ENCODE data around the gene APOL3. TPM values are rescaled to one million over a fixed set of nuclear protein-coding genes. Genes with fewer than 3 reads are reported as not detected.
"Not testable (repeated sequence)": the region's sequence is repeated elsewhere in the genome, so short reads cannot be mapped to it uniquely, and the experiment has no call there.

The APOL3 gene
- total RNA-seq, 2 experiments from 2014 or later, result 119 to 121 TPM

DNA sequence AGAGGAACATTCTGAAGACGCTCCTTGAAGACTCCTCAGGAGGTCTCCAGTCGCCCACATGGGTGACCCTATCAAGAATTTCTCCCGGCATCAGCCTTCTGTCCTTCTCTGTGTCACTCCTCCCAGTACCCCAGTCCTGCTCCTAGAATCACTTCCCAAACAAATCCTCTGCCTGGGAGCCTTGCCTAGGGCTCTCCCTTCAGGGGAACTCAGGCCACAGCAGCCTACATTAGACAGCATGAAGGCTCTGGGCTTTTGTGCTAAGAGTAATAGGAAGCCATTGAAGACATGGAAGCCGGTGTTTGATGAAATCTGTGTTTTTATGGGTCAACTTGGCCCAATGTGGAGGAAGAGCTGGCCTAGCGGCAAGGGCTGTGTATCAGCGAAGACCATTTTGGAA is 27.3 kb upstream of the APOL3 start:
- H3K9me3 Mint-ChIP-seq; POLR2A ChIA-PET; H3K4me3 Mint-ChIP-seq; H3K4me1 Mint-ChIP-seq; CTCF ChIA-PET; H3K27me3 Mint-ChIP-seq; H3K27ac Mint-ChIP-seq; H3K36me3 Mint-ChIP-seq (ENCODE audit: low read depth); DNase-seq: not testable (repeated sequence)

DNA sequence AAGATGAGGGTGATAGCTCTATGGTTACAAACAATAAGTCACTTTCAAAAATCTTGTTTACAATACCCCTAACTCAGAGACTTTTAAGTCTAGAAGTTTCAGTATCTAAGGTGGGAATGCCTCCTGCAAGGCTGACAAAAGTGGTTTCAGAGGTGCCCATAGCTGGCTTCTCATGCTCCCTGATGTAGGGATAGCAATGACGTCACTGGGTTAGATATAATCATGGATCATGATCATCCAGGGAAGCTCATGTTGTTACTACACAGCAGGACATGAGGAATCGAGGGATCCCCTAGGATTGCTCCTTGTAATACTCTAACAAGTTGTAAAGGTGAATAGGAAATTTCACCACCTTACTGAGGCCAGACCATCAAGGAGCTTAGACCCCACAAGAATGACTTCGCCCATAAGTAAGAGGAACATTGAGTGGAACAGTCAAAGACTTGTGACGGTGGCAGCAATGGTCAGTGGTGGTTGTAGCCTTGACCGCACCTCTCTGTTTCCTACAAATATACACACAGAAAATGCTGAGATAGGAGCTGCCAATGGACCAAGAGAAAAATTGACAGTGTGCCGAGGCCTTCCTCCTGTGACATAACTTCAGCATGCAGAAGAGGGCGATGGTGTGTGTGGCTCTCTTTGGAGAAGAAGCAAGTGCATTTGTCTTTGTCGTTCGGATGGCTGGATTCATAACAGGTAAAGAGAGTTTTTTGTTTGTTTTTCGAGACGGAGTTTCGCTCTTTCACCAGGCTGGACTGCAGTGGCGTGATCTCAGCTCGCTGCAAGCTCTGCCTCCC is 25.5 kb upstream of the APOL3 start:
- Mint-ChIP-seq H3K4me3 (no peak overlapping the region), H3K4me1 (no peaks in the 10 kb centered on the region), H3K27ac (no peak overlapping the region), H3K36me3 (ENCODE audit: low read depth) (peaks cover 2% of the 10 kb centered on the region), H3K27me3 (peaks cover 13% of the 10 kb centered on the region), H3K9me3 (no peaks in the 10 kb centered on the region)
- ChIA-PET POLR2A (interaction anchor here (1.0 to 1.4 kb wide), 3 partner anchors 12 to 53 kb away, joined by 3 to 6 read pairs (median 3); partner anchors contain the start of gene APOL2), CTCF (interaction anchor here (1.8 kb wide), 1 partner anchor 120 kb away, joined by 4 read pairs; no protein-coding TSS in a partner anchor)
- no peak for DNase-seq

DNA sequence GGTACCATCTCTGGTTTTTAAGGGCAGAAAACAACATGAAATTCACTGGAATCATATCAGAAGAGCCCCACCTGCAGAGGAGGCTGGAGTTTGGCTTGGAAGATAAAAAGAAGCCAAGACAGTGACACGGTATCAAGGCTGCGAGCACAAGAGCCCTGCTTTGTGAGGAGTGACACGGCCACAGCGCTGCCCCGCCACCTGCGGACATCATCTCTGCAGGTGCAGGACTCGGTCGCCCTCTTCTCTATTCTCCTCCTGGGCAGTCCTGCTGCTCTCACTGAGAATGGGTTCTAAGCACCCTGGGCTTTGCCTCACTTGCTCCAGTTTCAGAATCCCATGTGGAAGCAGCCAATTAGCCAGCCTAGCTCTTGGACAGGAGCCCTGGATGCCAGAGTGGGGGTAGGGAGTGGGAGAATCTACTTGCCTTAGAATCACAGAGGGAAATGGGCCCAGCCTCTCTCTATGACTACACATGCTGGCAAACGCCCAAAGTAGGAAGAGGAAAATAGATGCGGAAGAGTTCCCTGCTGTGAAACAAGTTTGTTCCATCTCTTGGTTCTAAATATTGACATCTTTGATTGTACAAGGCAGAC is 24.0 kb upstream of the APOL3 start:
- no peak overlapping the region for H3K4me3 Mint-ChIP-seq
- H3K27ac Mint-ChIP-seq, result no peak overlapping the region
- H3K4me1 Mint-ChIP-seq, result peaks cover 2% of the 10 kb centered on the region
- H3K27me3 Mint-ChIP-seq, result peaks cover 9% of the 10 kb centered on the region
- no peaks in the 10 kb centered on the region for H3K9me3 Mint-ChIP-seq
- DNase-seq, result no peak
- H3K36me3 Mint-ChIP-seq (ENCODE audit: low read depth), result no peaks in the 10 kb centered on the region
- POLR2A ChIA-PET, result no interaction called here
- CTCF ChIA-PET, result interaction anchor here (1.9 kb wide), 1 partner anchor 302 kb away, joined by 4 read pairs; no protein-coding TSS in a partner anchor

DNA sequence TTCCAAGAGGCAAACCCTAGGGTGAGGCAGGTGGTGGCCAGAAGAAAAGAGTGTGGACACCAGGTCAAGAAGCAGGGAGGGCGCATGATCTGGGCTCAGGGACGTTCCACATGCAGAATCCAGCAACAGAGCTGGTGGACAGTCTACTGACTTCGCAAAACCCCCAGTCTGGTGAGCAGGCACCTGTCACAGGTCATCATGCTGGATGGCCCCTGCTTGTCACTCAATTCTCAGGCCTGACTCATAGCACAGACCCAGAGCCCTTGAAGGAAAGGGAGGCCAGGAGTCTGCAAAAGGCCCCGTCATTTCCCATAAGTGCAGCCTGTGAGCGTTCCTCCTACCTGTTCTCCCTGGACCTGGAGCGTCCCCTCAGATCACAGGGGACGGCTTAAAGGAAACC is 22.9 kb upstream of the APOL3 start:
- POLR2A ChIA-PET, result no interaction called here
- Mint-ChIP-seq H3K27me3 (peaks cover 9% of the 10 kb centered on the region), H3K27ac (no peak overlapping the region), H3K4me1 (peaks cover 2% of the 10 kb centered on the region), H3K4me3 (no peak overlapping the region), H3K9me3 (no peaks in the 10 kb centered on the region), H3K36me3 (ENCODE audit: low read depth) (no peaks in the 10 kb centered on the region)
- CTCF ChIA-PET, result interaction anchor here (1.9 kb wide), 1 partner anchor 303 kb away, joined by 4 read pairs; no protein-coding TSS in a partner anchor
- DNase-seq, result no peak

DNA sequence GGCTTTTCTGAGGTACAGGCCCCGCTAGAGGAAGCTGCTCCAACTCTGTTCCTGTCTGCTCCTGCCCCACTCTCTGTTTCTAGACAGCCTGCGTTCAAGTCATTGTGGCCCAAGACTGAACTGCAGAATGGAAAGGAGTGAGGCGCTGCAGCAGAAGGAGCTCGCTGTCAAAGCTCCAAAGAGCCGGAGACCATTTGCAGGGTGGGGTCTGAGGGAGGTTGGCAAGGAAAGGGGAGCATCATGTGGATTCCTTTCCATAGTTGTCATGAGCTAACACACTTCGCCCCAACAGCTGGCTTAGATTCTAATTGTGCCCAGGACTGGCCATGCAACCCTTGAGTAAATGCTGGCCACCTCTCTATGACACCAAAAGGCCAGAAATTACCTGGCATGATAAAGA is 22.3 kb upstream of the APOL3 start:
- Mint-ChIP-seq H3K4me1 (peaks cover 2% of the 10 kb centered on the region), H3K27me3 (peaks cover 6% of the 10 kb centered on the region), H3K27ac (no peak overlapping the region), H3K9me3 (no peaks in the 10 kb centered on the region), H3K4me3 (no peak overlapping the region), H3K36me3 (ENCODE audit: low read depth) (no peaks in the 10 kb centered on the region)
- DNase-seq, result no peak
- ChIA-PET POLR2A (no interaction called here), CTCF (interaction anchor here (1.9 kb wide), 1 partner anchor 303 kb away, joined by 4 read pairs; no protein-coding TSS in a partner anchor)

DNA sequence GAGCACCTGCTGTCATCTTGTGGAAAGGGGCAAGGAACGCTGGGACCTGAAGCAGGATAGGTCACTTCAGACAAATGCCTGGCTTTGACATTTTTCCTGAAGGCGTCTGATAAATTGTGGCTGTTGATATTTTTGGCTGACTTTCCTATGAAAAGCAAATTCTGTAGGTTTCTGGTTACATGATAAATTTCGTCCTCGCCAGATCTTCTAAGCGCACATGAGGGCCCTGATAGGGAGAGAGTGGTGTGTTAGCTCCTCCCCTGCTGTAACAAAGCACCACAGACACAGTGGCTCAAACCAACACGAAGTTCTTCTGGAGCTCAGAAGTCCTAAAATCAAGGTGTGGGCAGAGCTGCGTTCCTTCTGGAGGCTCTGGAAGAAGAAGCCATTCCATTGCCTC is 21.5 kb upstream of the APOL3 start:
- Mint-ChIP-seq H3K27me3 (peaks cover 6% of the 10 kb centered on the region), H3K9me3 (no peaks in the 10 kb centered on the region), H3K4me3 (no peak overlapping the region), H3K4me1 (peaks cover 2% of the 10 kb centered on the region), H3K27ac (no peak overlapping the region), H3K36me3 (ENCODE audit: low read depth) (no peaks in the 10 kb centered on the region)
- POLR2A ChIA-PET, result no interaction called here
- DNase-seq, result no peak
- CTCF ChIA-PET, result interaction anchor here (0.9 to 1.4 kb wide), 4 partner anchors 13 to 116 kb away, joined by 3 to 4 read pairs (median 4); no protein-coding TSS in a partner anchor

DNA sequence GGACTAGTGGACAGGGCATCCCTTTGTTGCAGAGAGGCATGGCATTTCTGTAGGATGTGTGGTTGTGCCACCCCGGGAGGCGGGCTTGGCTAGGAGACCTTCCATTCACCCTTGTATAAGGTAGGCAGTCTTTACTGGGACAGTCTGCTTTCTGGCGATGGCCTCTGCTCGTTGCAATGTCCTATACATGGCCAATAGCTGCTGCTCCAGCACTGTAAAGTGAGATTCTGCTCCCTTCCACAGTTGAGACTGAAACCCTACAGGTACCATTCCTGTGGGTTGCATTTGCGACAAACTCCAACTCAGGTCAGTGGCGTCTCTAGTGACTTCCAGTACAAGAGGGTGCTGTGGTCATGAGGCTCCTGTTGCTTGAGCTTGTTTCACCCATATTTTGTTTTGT is 20.4 kb upstream of the APOL3 start:
- ChIA-PET CTCF (interaction anchor here (0.6 to 3.3 kb wide), 12 partner anchors 16 to 109 kb away, joined by 3 to 16 read pairs (median 4); partner anchors contain the start of genes APOL2 and APOL3), POLR2A (interaction anchor here (1.2 to 1.4 kb wide), 2 partner anchors 18 to 39 kb away, joined by 3 to 5 read pairs; no protein-coding TSS in a partner anchor)
- no peak for DNase-seq
- Mint-ChIP-seq H3K27me3 (peaks cover 3% of the 10 kb centered on the region), H3K4me3 (no peak overlapping the region), H3K36me3 (ENCODE audit: low read depth) (no peaks in the 10 kb centered on the region), H3K27ac (no peak overlapping the region), H3K4me1 (peaks cover 2% of the 10 kb centered on the region), H3K9me3 (no peaks in the 10 kb centered on the region)

DNA sequence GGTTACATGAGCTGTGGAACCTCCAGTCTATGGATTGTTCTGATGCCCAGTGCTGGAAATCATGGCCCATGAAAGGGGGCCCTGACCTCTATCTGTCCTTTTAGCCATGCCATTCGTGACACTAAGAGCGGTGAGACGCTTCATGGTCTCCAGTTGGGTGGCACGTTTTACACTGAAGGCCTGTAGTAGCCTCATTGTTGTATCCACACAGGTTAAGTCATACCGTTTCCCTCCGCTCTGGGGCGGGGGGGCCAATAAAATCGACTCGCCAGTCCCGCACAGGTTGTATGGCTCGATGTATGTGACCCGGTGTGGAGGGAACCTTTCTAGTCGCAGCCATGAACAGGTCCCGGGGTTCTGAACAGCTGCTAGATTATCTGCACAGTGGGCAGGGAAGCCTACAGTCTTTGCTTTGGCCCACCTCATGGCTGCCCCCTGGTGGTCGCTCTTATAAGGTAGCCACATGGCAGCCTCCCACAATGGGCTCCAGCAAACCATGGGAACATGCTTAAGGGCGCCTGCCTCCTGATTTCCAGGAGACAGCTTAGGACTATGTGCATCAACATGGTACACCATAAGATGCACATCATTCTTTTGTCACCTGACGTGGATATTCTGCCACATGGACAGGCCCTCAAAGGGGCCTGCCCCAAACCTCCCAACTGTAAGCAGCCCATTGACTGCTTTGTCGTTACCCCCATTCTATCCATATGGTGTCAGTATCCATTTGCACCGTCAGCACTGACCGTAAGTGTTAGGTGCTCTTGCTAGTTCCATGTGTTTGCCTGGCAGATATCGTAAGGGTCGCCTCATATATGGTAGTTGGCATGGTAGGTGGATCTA is 19.7 kb upstream of the APOL3 start:
- peaks cover 2% of the 10 kb centered on the region for H3K4me1 Mint-ChIP-seq
- H3K4me3 Mint-ChIP-seq, result no peak overlapping the region
- H3K9me3 Mint-ChIP-seq, result peaks cover 4% of the 10 kb centered on the region
- ChIA-PET POLR2A (interaction anchor here (0.7 to 1.4 kb wide), 3 partner anchors 18 to 39 kb away, joined by 3 to 5 read pairs (median 3); partner anchors contain the start of gene APOL3), CTCF (interaction anchor here (0.6 to 3.3 kb wide), 17 partner anchors 18 to 752 kb away, joined by 3 to 16 read pairs (median 5); partner anchors contain the start of genes APOL2 and APOL3)
- H3K36me3 Mint-ChIP-seq (ENCODE audit: low read depth), result peaks cover 3% of the 10 kb centered on the region
- H3K27me3 Mint-ChIP-seq, result peaks cover 3% of the 10 kb centered on the region
- H3K27ac Mint-ChIP-seq, result no peak overlapping the region
- DNase-seq, result peak; percentile 85

DNA sequence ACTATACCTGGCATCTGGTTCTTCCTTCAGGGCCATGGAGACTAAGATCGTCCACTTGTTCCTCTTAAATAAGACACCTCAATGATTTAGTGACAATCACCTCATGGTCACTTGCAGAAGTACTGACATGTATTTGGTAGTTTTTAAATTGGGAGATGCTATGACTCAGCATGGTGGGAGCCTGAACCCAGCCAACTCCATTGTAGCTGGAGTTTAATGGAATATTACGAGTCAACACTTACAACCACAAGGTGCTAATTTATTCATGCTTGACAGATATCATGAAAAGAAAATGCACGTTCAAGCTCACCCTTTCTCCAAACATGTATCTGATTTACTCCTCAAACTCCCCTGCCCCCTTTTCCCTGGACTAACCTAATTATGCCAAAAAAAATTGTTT is 16.6 kb upstream of the APOL3 start:
- Mint-ChIP-seq H3K4me1 (peaks cover 2% of the 10 kb centered on the region), H3K4me3 (no peak overlapping the region), H3K27ac (no peak overlapping the region), H3K9me3 (peaks cover 4% of the 10 kb centered on the region), H3K36me3 (ENCODE audit: low read depth) (peaks cover 3% of the 10 kb centered on the region), H3K27me3 (peaks cover 4% of the 10 kb centered on the region)
- POLR2A ChIA-PET, result interaction anchor here (1.0 to 1.1 kb wide), 2 partner anchors 17 to 38 kb away, joined by 3 read pairs; partner anchors contain the start of gene APOL3
- DNase-seq, result no peak
- CTCF ChIA-PET, result interaction anchor here (0.6 to 2.7 kb wide), 8 partner anchors 14 to 1585 kb away, joined by 3 to 21 read pairs (median 5); partner anchors contain the start of genes APOL2 and APOL3

DNA sequence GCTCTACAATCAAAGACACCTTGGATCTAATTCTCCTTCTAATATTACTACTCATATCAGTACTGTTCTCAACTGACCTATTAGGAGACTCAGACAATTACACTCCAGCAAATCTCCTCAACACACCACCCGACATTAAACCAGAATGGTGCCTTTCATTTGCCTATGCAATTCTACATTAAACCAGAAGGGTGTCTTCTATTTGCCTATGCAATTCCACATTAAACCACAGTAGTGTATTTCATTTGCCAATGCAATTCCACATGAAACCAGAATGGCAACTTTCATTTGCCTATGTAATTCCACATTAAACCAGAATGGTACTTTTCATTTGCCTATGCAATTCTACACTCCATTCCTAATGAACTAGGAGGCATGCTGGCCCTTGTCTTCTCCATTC is 15.3 kb upstream of the APOL3 start:
- ChIA-PET CTCF (interaction anchor here (1.0 kb wide), 1 partner anchor 20 kb away, joined by 4 read pairs; no protein-coding TSS in a partner anchor), POLR2A (no interaction called here)
- peaks cover 3% of the 10 kb centered on the region for H3K36me3 Mint-ChIP-seq (ENCODE audit: low read depth)
- peaks cover 2% of the 10 kb centered on the region for H3K4me1 Mint-ChIP-seq
- H3K9me3 Mint-ChIP-seq, result peaks cover 4% of the 10 kb centered on the region
- no peak overlapping the region for H3K4me3 Mint-ChIP-seq
- DNase-seq, result no peak
- H3K27me3 Mint-ChIP-seq, result peaks cover 2% of the 10 kb centered on the region
- H3K27ac Mint-ChIP-seq, result no peak overlapping the region

DNA sequence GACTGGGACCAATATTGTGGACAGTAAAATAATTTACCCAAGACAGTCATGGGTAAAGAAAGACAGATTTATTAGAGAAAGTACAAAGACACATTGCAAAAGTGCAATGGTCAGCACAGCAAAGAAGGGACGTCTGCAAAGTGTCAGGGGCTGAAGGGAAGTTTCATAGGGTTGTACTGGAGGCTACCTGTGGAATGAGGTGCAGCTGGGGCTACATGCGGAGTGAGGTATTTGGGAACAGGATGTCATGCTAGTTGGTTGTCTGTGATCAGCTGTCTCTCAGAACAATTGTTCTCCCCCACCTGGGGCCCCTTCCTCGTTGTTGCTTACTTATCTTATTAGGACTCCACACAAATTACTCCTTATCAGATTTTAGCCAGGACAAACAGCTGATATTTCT is 11.4 kb upstream of the APOL3 start:
- Mint-ChIP-seq H3K27me3 (peaks cover 4% of the 10 kb centered on the region), H3K4me3 (no peak overlapping the region), H3K36me3 (ENCODE audit: low read depth) (peaks cover 14% of the 10 kb centered on the region), H3K27ac (no peak overlapping the region), H3K9me3 (peaks cover 11% of the 10 kb centered on the region), H3K4me1 (peaks cover 6% of the 10 kb centered on the region)
- ChIA-PET POLR2A (interaction anchor here (1.3 kb wide), 1 partner anchor 11 kb away, joined by 3 read pairs; the partner anchor contains the start of gene APOL3), CTCF (interaction anchor here (0.8 to 2.3 kb wide), 3 partner anchors 10 to 862 kb away, joined by 3 to 5 read pairs (median 3); no protein-coding TSS in a partner anchor)
- no peak for DNase-seq

DNA sequence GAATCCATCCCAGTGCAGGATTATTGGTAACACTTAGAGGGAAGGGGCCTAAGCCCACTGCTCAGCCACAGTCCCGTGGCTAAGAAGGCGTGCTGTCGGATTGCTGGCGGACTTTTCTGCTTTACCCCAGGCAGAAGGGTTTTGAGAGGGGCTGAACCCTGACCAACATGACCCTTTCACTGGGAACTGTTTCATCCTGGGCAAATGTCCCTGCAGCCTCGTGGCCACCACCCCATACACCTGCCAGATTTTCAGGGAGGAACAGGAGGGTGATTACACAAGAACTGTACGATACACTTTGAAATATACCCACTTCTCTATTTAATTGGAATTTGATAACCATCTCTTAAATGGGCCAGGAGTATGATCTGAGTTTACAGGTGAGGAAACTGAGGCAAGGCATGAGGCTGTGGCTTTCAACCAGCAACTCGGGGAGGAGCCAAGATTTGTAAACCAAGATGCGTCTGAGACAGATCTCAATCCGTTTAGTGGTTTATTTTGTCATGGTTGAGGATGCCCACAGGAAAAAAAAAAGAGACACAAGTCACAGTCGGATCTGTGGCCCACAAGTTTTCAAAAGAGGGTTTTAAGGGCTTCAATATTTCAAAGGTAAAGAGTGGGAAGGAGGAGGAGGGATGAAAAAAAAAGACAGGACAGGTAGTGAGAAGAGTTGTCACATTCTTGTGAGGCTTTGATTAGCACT is 6.1 kb upstream of the APOL3 start:
- H3K27ac Mint-ChIP-seq, result no peak overlapping the region
- no peak for DNase-seq
- H3K4me1 Mint-ChIP-seq, result peaks cover 52% of the 10 kb centered on the region
- H3K36me3 Mint-ChIP-seq (ENCODE audit: low read depth), result peaks cover 11% of the 10 kb centered on the region
- H3K27me3 Mint-ChIP-seq, result peaks cover 2% of the 10 kb centered on the region
- no peak overlapping the region for H3K4me3 Mint-ChIP-seq
- H3K9me3 Mint-ChIP-seq, result peaks cover 7% of the 10 kb centered on the region
- ChIA-PET CTCF (no interaction called here), POLR2A (interaction anchor here (1.3 kb wide), 1 partner anchor 335 kb away, joined by 3 read pairs; no protein-coding TSS in a partner anchor)

Data from activated CD4-positive, alpha-beta memory T cell treated with anti-CD3 and anti-CD28 coated beads, Interleukin-2, amount 10 ng/mL, durations not matched to agents 7 days and 5 days (primary cell).